Measurements from ENCODE around the gene OPCML.

DNA sequence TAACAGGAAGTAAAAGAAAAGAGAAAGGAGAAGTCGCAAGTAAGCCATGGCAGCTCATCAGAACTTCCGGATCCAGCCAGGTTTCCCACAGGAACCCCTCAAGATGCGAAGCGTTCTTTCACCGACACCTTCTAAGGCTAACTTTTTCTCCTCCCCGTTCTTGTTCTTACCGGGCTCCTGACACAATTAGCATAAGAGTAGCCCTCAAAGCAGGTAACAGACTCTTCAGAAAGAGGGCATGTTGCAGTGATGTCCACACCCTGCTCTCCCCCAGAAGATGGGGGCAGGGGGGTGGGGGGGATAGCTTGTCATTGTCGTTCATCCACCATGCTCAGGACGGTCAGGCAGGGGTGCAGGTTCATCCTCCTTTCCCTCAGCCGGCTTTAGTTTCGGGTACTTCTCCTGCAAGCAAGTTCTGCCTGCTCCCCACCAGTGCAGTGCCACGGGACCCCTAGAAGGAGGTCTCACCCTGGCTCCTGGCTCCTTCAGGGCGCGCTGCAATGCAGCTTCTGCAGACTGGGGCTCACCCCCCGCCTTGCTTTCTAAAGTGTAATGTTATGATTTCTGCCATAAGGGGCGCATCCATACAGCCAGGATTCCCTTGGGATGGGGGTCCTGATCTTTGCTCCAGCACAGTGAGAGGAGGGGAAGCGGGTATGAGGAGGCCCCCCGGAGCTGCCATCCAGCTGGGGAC is 2.3 kb downstream of the OPCML start:
- TF ChIP-seq, protein P1, sequence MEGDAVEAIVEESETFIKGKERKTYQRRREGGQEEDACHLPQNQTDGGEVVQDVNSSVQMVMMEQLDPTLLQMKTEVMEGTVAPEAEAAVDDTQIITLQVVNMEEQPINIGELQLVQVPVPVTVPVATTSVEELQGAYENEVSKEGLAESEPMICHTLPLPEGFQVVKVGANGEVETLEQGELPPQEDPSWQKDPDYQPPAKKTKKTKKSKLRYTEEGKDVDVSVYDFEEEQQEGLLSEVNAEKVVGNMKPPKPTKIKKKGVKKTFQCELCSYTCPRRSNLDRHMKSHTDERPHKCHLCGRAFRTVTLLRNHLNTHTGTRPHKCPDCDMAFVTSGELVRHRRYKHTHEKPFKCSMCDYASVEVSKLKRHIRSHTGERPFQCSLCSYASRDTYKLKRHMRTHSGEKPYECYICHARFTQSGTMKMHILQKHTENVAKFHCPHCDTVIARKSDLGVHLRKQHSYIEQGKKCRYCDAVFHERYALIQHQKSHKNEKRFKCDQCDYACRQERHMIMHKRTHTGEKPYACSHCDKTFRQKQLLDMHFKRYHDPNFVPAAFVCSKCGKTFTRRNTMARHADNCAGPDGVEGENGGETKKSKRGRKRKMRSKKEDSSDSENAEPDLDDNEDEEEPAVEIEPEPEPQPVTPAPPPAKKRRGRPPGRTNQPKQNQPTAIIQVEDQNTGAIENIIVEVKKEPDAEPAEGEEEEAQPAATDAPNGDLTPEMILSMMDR (IDR thresholded peaks at IDR 0.05; ENCODE audit: low read length), result no peak
- TF ChIP-seq EZH2phosphoT487 (IDR thresholded peaks at IDR 0.05; ENCODE audit: low read length) (no peak), EZH2 (optimal IDR thresholded peaks at IDR 0.05; ENCODE audit: low read depth, low read length) (no peak)
